HEK293 (cell line): ENCODE data around the gene DLGAP4.

Source experiments
- CTCF ChIP-seq: fragments of 450-650 bp; formaldehyde crosslinking; IDR thresholded peaks from 2 replicates; pipeline ENCODE4 v1.5.1; 2016; ENCODE audit warnings: missing biosample characterization, missing genetic modification characterization
- GLI4 ChIP-seq: fragments of 450-650 bp; formaldehyde crosslinking; IDR thresholded peaks from 2 replicates; pipeline ENCODE4 v1.5.1; 2016; ENCODE audit warnings: missing biosample characterization, missing genetic modification characterization
- ZNF10 ChIP-seq: fragments of 450-650 bp; formaldehyde crosslinking; IDR thresholded peaks from 2 replicates; pipeline ENCODE4 v1.5.1; 2017; ENCODE audit warnings: missing biosample characterization, missing genetic modification characterization
- ZNF701 ChIP-seq: fragments of 450-650 bp; formaldehyde crosslinking; IDR thresholded peaks from 2 replicates; pipeline ENCODE4 v1.5.1; 2016; ENCODE audit warnings: missing biosample characterization, missing genetic modification characterization
- TF ChIP-seq, protein P1 (sequence below): sonication (generic); formaldehyde crosslinking; IDR thresholded peaks from 2 replicates; pipeline ENCODE4 v1.8.1; 2022; ENCODE audit warnings: mild to moderate bottlenecking, moderate library complexity, missing genetic modification reagents
- TF ChIP-seq, protein P2 (sequence below): IDR thresholded peaks from 2 replicates; pipeline ENCODE4 v1.6.1; 2011; ENCODE audit warnings: mild to moderate bottlenecking, low read depth, low read length, borderline replicate concordance

GRCh38 chr20:36477475-36477874 lies 171.3 kb downstream of the DLGAP4 start:
- TF ChIP-seq, protein P1, sequence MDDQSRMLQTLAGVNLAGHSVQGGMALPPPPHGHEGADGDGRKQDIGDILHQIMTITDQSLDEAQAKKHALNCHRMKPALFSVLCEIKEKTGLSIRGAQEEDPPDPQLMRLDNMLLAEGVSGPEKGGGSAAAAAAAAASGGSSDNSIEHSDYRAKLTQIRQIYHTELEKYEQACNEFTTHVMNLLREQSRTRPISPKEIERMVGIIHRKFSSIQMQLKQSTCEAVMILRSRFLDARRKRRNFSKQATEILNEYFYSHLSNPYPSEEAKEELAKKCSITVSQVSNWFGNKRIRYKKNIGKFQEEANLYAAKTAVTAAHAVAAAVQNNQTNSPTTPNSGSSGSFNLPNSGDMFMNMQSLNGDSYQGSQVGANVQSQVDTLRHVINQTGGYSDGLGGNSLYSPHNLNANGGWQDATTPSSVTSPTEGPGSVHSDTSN = no peak
- no peak for TF ChIP-seq CTCF
- TF ChIP-seq, protein P2, sequence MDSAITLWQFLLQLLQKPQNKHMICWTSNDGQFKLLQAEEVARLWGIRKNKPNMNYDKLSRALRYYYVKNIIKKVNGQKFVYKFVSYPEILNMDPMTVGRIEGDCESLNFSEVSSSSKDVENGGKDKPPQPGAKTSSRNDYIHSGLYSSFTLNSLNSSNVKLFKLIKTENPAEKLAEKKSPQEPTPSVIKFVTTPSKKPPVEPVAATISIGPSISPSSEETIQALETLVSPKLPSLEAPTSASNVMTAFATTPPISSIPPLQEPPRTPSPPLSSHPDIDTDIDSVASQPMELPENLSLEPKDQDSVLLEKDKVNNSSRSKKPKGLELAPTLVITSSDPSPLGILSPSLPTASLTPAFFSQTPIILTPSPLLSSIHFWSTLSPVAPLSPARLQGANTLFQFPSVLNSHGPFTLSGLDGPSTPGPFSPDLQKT = no peak
- TF ChIP-seq ZNF701 (tag by site-specific recombination) = no peak
- TF ChIP-seq GLI4 = no peak
- no peak for TF ChIP-seq ZNF10
